Neural progenitor cell (in vitro differentiated cells): ENCODE data around the gene GPATCH1. TPM values are rescaled to one million over a fixed set of nuclear protein-coding genes. Genes with fewer than 3 reads are reported as not detected.

Experiments used
- DNase-seq: peaks from one replicate; pipeline ENCODE4 v3.0.0-alpha.2; 2016; ENCODE audit warnings: low spot score
- H2AFZ ChIP-seq: fragments of 200-600 bp; sonication (generic); replicated peaks from 2 replicates; pipeline ENCODE4 v1.6.1; 2016; ENCODE audit warnings: antibody characterized with exemption
- H3F3A ChIP-seq: fragments of 200-600 bp; sonication (generic); 2 replicates; pipeline ENCODE4 v1.6.1; 2016; ENCODE audit warnings: antibody characterized with exemption, low read depth
- H3K27ac ChIP-seq: fragments of 200-600 bp; sonication (generic); 2 replicates; pipeline ENCODE4 v1.5.1; 2016; ENCODE audit warnings: mild to moderate bottlenecking
- H3K27me3 ChIP-seq: fragments of 200-600 bp; sonication (generic); 2 replicates; pipeline ENCODE4 v1.6.1; 2016; ENCODE audit warnings: mild to moderate bottlenecking, moderate library complexity
- H3K36me3 ChIP-seq: fragments of 200-600 bp; sonication (generic); 2 replicates; pipeline ENCODE4 v1.5.1; 2016
- H3K4me1 ChIP-seq: fragments of 200-600 bp; sonication (generic); 2 replicates; pipeline ENCODE4 v1.6.1; 2016; ENCODE audit warnings: mixed run types
- H3K4me2 ChIP-seq: fragments of 200-600 bp; sonication (generic); 2 replicates; pipeline ENCODE4 v1.6.1; 2016
- H3K4me3 ChIP-seq: fragments of 200-600 bp; sonication (generic); 2 replicates; pipeline ENCODE4 v1.5.1; 2016
- H3K79me2 ChIP-seq: fragments of 200-600 bp; sonication (generic); 2 replicates; pipeline ENCODE4 v1.6.1; 2016; ENCODE audit warnings: low read depth
- H3K9ac ChIP-seq: fragments of 200-600 bp; sonication (generic); 2 replicates; pipeline ENCODE4 v1.6.1; 2016
- H3K9me3 ChIP-seq: fragments of 200-600 bp; sonication (generic); 2 replicates; pipeline ENCODE4 v1.5.1; 2016; ENCODE audit warnings: low read depth
- H4K20me1 ChIP-seq: fragments of 200-600 bp; sonication (generic); 2 replicates; pipeline ENCODE4 v1.6.1; 2016; ENCODE audit warnings: low read depth
- H3K27ac Mint-ChIP-seq: 3 replicates; pipeline ENCODE4 v1.8.0; 2021; ENCODE audit warnings: mixed read lengths
- H3K27me3 Mint-ChIP-seq: 2 replicates; pipeline ENCODE4 v1.8.0; 2022; ENCODE audit warnings: low read depth, mild to moderate bottlenecking, inconsistent platforms, moderate library complexity, mixed read lengths; ENCODE audit not compliant: insufficient read depth
- H3K36me3 Mint-ChIP-seq: 3 replicates; pipeline ENCODE4 v1.8.0; 2021; ENCODE audit warnings: mixed read lengths
- H3K4me1 Mint-ChIP-seq: 3 replicates; pipeline ENCODE4 v1.8.0; 2021; ENCODE audit warnings: mixed read lengths
- H3K4me3 Mint-ChIP-seq: 3 replicates; pipeline ENCODE4 v1.8.0; 2021; ENCODE audit warnings: mild to moderate bottlenecking, moderate library complexity, mixed read lengths
- H3K9me3 Mint-ChIP-seq: 3 replicates; pipeline ENCODE4 v1.8.0; 2020; ENCODE audit warnings: mixed read lengths
- CTCF ChIP-seq: fragments of 200-600 bp; sonication (generic); IDR thresholded peaks from 2 replicates; pipeline ENCODE4 v1.5.1; 2017; ENCODE audit warnings: antibody characterized with exemption, mild to moderate bottlenecking
- EZH2 ChIP-seq: fragments of 200-600 bp; sonication (generic); IDR thresholded peaks from 2 replicates; pipeline ENCODE4 v1.6.1; 2017; ENCODE audit warnings: antibody characterized with exemption, mild to moderate bottlenecking, moderate library complexity
- EZH2phosphoT487 ChIP-seq: fragments of 200-600 bp; sonication (generic); IDR thresholded peaks from 2 replicates; pipeline ENCODE4 v1.6.1; 2017; ENCODE audit warnings: antibody characterized with exemption
- total RNA-seq: library from RNA; depleted of rRNA; stranded (reverse); fragments of >200 nt; gene quantifications from 2 replicates; pipeline ENCODE4 v1.2.3, GENCODE V29; 2015; ENCODE audit warnings: low replicate concordance

GPATCH1 gene
- total RNA-seq, 1 donor from 2014 or later: 7.0 TPM

- Histone ChIP-seq H3K4me2 (no peak overlapping the region), H4K20me1 (no peaks in the 10 kb centered on the region), H3K27me3 (no peaks in the 10 kb centered on the region), H3K27ac (no peak overlapping the region), H2AFZ (no peak overlapping the region), H3K9ac (no peak overlapping the region), H3K4me1 (no peaks in the 10 kb centered on the region), H3K9me3 (no peaks in the 10 kb centered on the region), H3K79me2 (no peaks in the 10 kb centered on the region), H3K4me3 (no peak overlapping the region), H3K36me3 (no peaks in the 10 kb centered on the region), H3F3A (no peaks in the 10 kb centered on the region)
- Mint-ChIP-seq H3K27me3 (no peaks in the 10 kb centered on the region), H3K36me3 (peaks cover 13% of the 10 kb centered on the region), H3K9me3 (no peaks in the 10 kb centered on the region), H3K27ac (no peak overlapping the region), H3K4me1 (no peaks in the 10 kb centered on the region), H3K4me3 (no peak overlapping the region)
- no peak for TF ChIP-seq CTCF
- no peak for TF ChIP-seq EZH2phosphoT487
- no peak for TF ChIP-seq EZH2
- DNase-seq: no peak
These were observed 13.6 kb downstream of the GPATCH1 start for GRCh38 chr19:33094436-33095067.

- Mint-ChIP-seq H3K27ac (no peak overlapping the region), H3K27me3 (no peaks in the 10 kb centered on the region), H3K4me1 (no peaks in the 10 kb centered on the region), H3K9me3 (no peaks in the 10 kb centered on the region), H3K4me3 (no peak overlapping the region), H3K36me3 (peaks cover 13% of the 10 kb centered on the region)
- Histone ChIP-seq H3K79me2 (no peaks in the 10 kb centered on the region), H3K9me3 (no peaks in the 10 kb centered on the region), H3F3A (no peaks in the 10 kb centered on the region), H3K27ac (no peak overlapping the region), H3K27me3 (no peaks in the 10 kb centered on the region), H2AFZ (no peak overlapping the region), H3K9ac (no peak overlapping the region), H3K4me3 (no peak overlapping the region), H3K36me3 (no peaks in the 10 kb centered on the region), H3K4me2 (no peak overlapping the region), H4K20me1 (no peaks in the 10 kb centered on the region), H3K4me1 (no peaks in the 10 kb centered on the region)
- DNase-seq: no peak
- TF ChIP-seq EZH2phosphoT487: no peak
- TF ChIP-seq EZH2: no peak
- no peak for TF ChIP-seq CTCF
These were observed 15.0 kb downstream of the GPATCH1 start for GRCh38 chr19:33096005-33096404.

GRCh38 chr19:33098055-33098534, 17.1 kb downstream of the GPATCH1 start:
- H3K9me3 Mint-ChIP-seq: no peaks in the 10 kb centered on the region
- Histone ChIP-seq H4K20me1 (no peaks in the 10 kb centered on the region), H3K9me3 (no peaks in the 10 kb centered on the region), H3K4me3 (no peak overlapping the region), H3K27me3 (no peaks in the 10 kb centered on the region), H3K79me2 (no peaks in the 10 kb centered on the region), H2AFZ (no peak overlapping the region), H3K9ac (no peak overlapping the region), H3K4me1 (no peaks in the 10 kb centered on the region), H3K4me2 (no peak overlapping the region), H3K36me3 (no peaks in the 10 kb centered on the region), H3K27ac (no peak overlapping the region), H3F3A (no peaks in the 10 kb centered on the region)
- TF ChIP-seq EZH2 (no peak), EZH2phosphoT487 (no peak), CTCF (no peak)
- no peak overlapping the region for H3K27ac Mint-ChIP-seq
- H3K4me3 Mint-ChIP-seq: no peak overlapping the region
- H3K36me3 Mint-ChIP-seq: peaks cover 19% of the 10 kb centered on the region
- DNase-seq: no peak
- H3K27me3 Mint-ChIP-seq: no peaks in the 10 kb centered on the region
- H3K4me1 Mint-ChIP-seq: no peaks in the 10 kb centered on the region
